NCI-H510A treated with DMSO at 0.1 percent for 48 hours (cell line): Measurements from ENCODE around the gene NCOA3.

Experiments
- DNase-seq: peaks from one replicate; lab custom pipeline; 2025; lab: John Stamatoyannopoulos, UW

Gene NCOA3

DNA sequence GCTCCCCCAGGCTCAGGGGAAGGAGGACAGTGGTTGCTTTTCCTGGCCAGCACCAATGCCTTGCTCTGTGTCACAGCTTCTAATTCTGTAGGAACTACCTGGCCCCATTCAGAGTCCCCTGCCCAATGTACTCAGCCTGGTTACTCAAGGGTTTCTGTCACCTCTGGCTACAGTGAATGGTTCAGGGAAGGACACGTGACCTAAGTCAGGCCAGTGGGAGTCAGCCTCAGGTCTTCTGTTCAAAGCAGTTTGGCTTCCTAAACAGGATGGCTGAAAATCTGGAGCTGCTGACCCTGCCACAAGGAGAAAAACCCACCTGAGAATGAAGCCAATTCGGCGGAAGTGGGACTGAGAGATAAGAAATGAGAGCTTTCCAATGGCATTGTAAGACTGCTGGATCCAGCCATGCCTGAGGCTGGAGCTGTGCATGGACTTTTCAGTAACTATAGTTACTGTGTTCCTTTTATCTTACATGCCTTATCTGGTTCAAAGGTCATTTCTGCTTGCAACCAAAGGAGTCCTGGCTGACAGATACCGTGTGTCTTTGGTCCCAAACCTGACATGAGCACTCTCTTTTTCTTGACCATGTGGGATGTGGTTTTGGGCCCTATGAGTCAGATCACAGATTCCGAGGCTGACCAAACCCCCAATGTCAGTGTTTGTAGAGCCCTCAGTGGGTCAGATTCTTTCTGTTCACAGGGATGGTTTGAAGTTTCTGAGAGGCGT is 179.3 kb downstream of the NCOA3 start:
- no peak for DNase-seq

GRCh38 chr20:47682028-47682783 is 180.5 kb downstream of the NCOA3 start:
- no peak for DNase-seq

- DNase-seq = no peak
Measured at GRCh38 chr20:47682916-47683315, 181.2 kb downstream of the NCOA3 start.

GRCh38 chr20:47684306-47685080 is 182.8 kb downstream of the NCOA3 start:
- DNase-seq = no peak

- DNase-seq = no peak
Measured at GRCh38 chr20:47686545-47686944, 184.9 kb downstream of the NCOA3 start.

DNA sequence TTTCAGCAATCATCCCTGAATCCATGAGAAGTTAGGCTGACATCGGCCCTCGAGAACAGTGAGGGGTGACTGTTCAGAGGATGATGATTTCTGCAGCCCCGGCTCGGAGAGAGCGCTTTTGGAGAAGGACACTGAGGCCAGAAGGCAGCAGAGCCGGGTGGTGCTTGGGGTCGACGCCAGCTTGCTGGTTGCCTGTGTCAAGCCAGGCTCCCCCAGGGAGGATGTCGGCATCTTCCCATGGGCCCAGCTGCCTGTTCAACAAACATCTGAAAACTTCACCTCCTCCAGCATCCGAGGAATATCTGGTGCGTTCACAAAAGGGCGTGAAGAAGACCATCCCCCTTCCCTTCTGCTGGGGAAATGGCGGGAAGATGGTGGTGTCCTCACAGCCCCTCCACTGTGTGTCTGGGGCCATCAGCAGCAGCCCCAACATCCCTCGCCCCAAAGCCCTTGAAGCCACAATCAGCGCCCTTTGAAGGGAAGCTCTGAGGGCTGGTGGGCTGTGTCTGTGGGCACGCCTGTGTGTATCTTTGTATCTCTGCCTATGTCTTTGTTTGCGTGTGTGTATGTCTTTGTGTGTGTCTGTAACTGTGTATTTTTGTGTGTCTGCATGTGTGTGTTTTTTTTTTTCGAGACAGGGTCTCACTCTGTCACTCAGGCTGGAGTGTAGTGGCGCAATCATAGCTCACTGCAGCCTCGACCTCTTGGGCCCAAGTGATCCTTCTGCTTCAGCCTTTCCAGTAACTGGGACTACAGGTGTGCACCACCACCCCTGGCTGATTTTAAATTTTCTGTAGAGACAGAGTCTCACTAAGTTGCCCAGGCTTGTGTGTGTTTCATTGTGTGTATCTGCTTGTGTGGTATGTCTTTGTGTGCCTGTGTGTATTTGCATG is 185.7 kb downstream of the NCOA3 start:
- DNase-seq = no peak

DNA sequence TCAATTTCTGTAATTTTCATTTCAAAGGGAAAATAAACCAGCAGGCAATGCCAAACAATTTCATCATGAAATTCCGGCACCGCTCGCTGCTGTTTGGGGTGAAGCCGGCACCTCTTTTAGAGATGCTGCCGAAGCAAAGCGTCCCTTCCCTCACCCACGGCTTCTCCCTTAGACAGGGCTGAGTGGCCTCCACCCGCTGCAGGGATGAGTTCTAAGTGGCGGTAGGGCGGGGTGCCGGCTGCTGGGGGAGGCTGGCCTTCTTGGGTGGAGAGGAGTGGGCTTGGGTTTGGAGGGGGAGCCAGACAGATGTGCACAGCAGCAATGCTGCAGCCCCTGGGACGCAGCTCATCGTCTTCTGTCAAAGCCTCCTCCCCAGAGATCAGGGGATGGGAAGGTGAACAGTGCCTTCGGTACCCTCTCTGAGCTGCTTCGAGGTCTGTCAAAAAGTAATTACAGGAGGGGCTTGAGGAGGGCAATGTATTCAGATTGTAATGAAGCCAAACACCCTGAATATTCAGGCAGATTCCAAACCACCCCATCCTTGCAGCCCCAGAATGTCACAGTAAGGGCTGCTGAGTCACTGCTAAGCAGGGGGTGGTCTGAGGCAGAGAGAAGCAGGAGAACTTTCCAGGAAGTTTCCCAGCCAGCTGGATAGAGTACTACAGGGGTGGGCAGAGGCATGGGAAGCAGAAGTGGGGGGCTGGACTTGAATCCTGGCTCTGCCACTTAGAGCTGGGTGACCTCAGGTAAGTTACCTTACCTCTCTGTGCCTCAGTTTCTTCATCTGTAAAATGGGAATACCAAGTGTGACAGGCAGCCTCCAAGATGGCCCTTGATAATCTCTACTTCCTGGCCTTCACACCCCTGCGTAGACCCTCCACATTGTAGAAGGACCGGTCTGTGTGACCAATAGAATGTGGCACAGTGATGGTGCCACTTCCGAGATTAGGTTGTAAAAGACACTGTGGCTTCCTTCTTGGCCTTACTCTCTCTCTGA is 187.0 kb downstream of the NCOA3 start:
- no peak for DNase-seq

DNA sequence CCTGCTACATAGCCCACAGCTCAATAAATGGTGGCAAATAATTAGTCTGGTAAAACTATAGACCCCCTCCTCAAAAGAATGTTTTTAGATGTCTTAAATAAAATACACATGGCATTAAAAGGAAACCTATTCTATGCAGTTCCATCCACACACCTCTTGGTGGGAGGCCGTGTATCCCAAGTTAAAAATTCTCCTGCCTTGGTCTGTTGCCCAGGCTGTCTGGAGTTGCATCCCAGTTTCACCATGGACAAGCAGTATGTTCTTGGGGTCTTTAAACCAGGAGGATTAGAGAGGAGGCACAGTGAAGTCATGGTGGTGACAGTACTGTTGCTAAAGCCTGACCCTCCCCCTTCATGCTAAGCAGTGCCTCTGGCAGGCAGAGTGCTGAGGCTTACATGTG is 188.0 kb downstream of the NCOA3 start:
- DNase-seq = no peak

DNA sequence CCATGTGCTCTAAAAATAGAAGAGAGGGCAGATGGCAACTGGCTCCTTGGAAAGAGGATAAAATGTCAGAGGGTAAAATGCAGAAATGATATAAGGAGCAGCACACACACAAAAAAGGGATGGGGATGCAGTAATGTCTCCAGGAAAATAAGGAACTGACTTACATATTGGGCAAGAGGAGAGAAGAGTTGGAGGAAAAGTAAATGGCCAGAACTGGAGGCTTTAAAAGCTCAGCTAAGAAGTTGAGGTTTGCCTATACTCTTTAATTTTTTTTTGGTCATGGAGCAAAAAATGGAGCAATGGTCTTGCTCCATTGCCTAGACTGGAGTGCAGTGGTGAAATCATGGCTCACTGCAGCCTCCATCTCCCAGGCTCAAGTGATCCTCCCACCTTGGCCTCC is 189.9 kb downstream of the NCOA3 start:
- DNase-seq = no peak

DNA sequence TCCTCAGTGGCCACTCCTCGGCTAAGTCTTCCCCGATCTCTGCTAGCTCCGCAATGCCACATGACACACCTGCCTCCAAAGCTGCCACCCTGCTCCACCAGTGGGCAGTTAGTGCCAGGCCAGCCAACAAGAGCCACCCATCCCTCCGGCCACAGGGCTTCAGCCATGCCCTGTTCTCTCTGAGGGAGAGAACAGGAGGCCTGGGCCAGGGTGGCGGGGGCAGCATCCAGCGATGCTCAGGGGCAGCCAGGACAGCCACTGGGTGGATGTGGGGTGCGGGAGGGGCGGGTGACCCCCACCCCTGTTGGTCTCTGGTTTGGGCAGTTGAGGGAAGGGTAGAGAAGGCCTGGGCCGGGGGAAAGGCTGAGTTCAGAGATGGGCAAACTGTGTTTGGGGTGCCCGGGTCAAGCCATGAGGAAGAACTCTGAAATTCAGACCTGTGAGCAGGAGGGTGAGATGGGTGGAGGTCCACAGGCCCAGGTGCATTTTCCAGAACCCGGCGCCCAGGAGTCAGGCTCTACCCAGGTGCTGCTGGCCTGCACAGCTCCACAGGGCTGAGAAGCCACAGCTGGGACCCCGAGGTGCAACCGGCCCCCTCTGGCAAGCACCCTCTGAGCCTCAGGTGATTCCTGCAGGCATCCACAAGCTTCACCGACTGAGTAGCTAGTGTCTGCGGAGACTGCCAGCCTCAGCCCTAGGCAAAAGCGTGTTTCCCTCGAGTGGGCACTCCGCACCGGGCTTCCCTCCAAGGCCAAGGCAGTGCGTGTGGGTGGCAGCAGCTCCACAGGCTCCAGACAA is 192.5 kb downstream of the NCOA3 start:
- no peak for DNase-seq

- DNase-seq = no peak
Measured at GRCh38 chr20:47696856-47697255, 195.2 kb downstream of the NCOA3 start.

GRCh38 chr20:47698142-47698541 is 196.5 kb downstream of the NCOA3 start:
- DNase-seq = no peak

DNA sequence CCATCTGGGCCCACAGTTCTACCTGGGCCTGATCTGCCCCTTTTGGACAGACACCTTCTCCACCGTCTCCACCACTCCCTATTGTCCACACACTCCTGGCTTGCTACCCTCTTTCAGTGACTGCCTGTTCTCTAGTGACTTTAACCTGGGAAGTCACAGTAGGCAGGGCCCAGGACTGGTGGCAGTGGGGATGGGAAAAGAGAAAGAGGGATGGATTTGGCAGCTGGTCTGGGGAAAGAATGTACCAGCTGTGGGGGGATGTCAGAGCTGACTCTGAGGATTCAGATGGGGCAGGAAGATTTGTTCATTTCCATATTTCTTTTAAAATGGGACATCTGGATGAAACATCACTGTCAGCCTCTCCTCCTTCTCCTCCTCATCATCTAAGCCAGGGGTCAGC is 198.1 kb downstream of the NCOA3 start:
- no peak for DNase-seq

DNA sequence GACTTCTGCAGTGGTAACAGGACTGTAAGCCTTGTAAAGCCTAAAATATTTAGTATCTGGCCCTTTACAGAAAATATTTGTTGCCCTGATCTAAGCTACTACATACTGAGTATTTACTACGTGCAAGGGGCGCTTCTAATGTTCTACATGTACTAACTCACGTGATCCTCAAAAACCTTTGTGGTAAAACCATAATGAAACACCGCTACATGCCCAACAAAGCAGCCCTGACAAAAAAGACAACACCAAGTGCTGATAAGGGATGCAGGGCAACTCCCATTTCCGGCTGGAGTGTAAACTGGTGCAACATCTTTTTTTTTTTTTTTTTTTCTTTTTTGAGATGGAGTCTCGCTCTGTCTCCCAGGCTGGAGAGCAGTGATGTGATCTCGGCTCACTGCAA is 198.6 kb downstream of the NCOA3 start:
- no peak for DNase-seq

GRCh38 chr20:47701612-47702011 is 199.9 kb downstream of the NCOA3 start:
- DNase-seq = no peak

DNA sequence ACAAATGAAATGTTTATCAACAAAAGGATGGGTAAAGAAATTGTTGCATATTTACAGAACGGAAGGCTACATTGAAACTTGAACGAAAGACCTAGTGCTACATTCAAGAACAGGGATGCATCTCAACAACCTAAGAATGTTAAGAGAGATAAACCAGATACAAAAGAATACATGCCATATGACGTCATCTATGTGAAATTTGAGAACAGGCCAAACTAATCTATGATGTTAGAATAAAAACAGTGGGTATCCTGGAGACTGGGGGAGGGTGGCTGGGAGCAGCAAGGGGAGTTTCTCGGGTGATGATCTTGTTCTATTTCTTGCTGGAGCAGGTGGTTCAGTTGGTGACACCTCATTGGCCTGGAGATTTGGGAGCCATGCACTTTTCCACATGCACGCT is 202.1 kb downstream of the NCOA3 start:
- no peak for DNase-seq

DNA sequence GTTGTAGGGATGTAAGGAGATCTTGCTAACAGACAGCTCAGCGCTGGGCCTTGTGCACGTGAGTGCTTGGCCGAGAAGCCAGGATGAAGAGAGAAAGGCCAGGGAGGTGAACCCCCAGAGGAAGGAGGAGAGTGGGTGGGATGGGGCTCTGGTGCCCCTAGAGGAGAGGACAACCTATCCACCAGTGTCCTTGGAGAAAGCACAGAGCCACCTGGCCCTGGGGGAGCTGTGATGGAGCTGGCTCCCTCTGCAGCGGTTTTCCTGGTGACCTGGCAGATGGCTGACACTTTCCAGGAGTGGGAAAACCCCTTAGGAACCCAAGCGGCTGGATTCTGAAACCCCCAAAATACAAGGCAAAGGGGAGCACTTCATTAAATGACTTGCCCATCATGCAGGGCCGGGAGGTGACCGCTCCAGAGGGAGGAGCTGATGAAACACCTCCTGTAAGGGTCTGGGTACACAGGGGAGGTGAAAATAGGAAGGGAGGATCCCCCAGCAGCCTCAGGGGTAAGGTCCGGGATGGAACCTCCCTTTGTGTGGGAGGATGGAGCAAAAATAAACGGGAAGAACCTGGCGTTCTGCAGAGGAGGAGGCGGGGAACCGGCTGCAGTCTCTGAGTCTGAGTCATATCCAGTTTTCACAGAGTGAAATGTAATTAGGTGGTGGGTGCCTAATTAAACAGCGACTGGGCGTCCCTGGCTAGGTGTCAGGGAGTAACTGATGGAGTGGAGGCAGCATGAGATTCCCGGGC is 203.2 kb downstream of the NCOA3 start:
- DNase-seq = no peak

- no peak for DNase-seq
Measured at GRCh38 chr20:47705497-47705856, 203.8 kb downstream of the NCOA3 start.

DNA sequence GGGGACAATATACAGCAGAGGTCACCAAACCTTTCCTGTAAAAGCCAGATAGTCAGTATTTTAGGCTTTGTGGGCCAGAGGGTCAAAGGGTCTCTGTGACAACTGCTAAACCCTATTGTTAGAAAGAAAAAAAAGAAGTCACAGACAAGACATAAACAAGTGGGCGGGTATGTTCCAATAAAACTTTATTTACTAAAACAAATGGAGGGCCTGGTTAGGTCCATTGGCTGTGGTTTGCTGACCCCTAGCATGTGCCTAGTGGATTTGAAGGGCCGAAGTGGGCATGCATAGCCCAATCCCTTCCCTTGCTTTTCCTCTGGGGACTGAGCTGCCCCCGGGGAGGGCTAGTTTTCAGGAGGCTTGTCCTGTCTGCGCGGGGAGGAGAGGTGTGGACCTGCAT is 204.7 kb downstream of the NCOA3 start:
- no peak for DNase-seq
